HepG2 (cell line): ENCODE data around the gene PANK4.

Source experiments
- ATF7-NPFF ChIP-seq: sonication (generic); formaldehyde crosslinking; IDR thresholded peaks from 2 replicates; pipeline ENCODE4 v1.8.1; 2023; ENCODE audit warnings: mild to moderate bottlenecking, low read depth, missing genetic modification reagents, moderate library complexity
- BCL3 ChIP-seq: sonication (generic); formaldehyde crosslinking; IDR thresholded peaks from 2 replicates; pipeline ENCODE4 v1.5.1; 2020; ENCODE audit warnings: mild to moderate bottlenecking, missing genetic modification reagents, moderate library complexity
- FOSL2 ChIP-seq: sonication (generic); formaldehyde crosslinking; IDR thresholded peaks from 2 replicates; pipeline ENCODE4 v1.4.0; 2020; ENCODE audit warnings: missing genetic modification reagents
- FOXK2 ChIP-seq: fragments of 450-650 bp; IDR thresholded peaks from 2 replicates; pipeline ENCODE4 v1.6.1; 2016
- HDAC1 ChIP-seq: sonication (generic); formaldehyde crosslinking; IDR thresholded peaks from 2 replicates; pipeline ENCODE4 v1.5.1; 2020; ENCODE audit warnings: mild to moderate bottlenecking, missing genetic modification reagents
- JARID2 ChIP-seq: sonication (generic); formaldehyde crosslinking; IDR thresholded peaks from 2 replicates; pipeline ENCODE4 v1.8.1; 2023; ENCODE audit warnings: missing genetic modification reagents, inconsistent platforms; ENCODE audit not compliant: insufficient replicate concordance
- MLXIP ChIP-seq: sonication (generic); formaldehyde crosslinking; IDR thresholded peaks from 2 replicates; pipeline ENCODE4 v1.9.0; 2021; ENCODE audit warnings: missing genetic modification reagents, borderline replicate concordance
- NFKBIZ ChIP-seq: IDR thresholded peaks from 2 replicates; pipeline ENCODE4 v1.6.1; 2018; ENCODE audit warnings: missing genetic modification reagents, missing compliant biosample characterization
- SRSF1 ChIP-seq: fragments of 200-400 bp; formaldehyde crosslinking; optimal IDR thresholded peaks from 2 replicates; pipeline ENCODE3; 2017; ENCODE audit warnings: mild to moderate bottlenecking, low read depth, low read length, moderate library complexity
- UBTF ChIP-seq: sonication (generic); formaldehyde crosslinking; IDR thresholded peaks from 2 replicates; pipeline ENCODE4 v1.4.0; 2020; ENCODE audit warnings: mild to moderate bottlenecking, missing genetic modification reagents
- ZNF207 ChIP-seq: fragments of 450-650 bp; IDR thresholded peaks from 2 replicates; pipeline ENCODE4 v1.6.1; 2016; ENCODE audit warnings: antibody characterized with exemption, borderline replicate concordance
- ZNF274 ChIP-seq: sonication (generic); formaldehyde crosslinking; IDR thresholded peaks from 2 replicates; pipeline ENCODE4 v1.5.1; 2020; ENCODE audit warnings: mild to moderate bottlenecking, missing genetic modification reagents

- TF ChIP-seq BCL3, result no peak
- TF ChIP-seq FOXK2, result no peak
- TF ChIP-seq FOSL2 (CRISPR knock-in tag), result no peak
- no peak for TF ChIP-seq ZNF207
- no peak for TF ChIP-seq MLXIP (CRISPR knock-in tag)
- TF ChIP-seq JARID2 (CRISPR knock-in tag), result no peak
- TF ChIP-seq NFKBIZ (CRISPR knock-in tag), result no peak
- TF ChIP-seq ZNF274 (CRISPR knock-in tag), result no peak
- no peak for TF ChIP-seq UBTF (CRISPR knock-in tag)
- TF ChIP-seq SRSF1, result no peak
- no peak for TF ChIP-seq HDAC1 (CRISPR knock-in tag)
- TF ChIP-seq ATF7-NPFF (CRISPR knock-in tag), result no peak; the same call in 1 of the 2 replicates
These were observed 19.5 kb upstream of the PANK4 start for GRCh38 chr1:2545754-2546514.
